GM19467 (cell line): ENCODE results near the gene WNK1.

Experiments
- ATAC-seq: cut with Tn5 transposase; IDR thresholded peaks from one replicate; pipeline ENCODE4 v1.9.1; 2021; ENCODE audit warnings: mild to moderate bottlenecking, moderate library complexity; ENCODE audit not compliant: unreplicated experiment

The WNK1 gene

DNA sequence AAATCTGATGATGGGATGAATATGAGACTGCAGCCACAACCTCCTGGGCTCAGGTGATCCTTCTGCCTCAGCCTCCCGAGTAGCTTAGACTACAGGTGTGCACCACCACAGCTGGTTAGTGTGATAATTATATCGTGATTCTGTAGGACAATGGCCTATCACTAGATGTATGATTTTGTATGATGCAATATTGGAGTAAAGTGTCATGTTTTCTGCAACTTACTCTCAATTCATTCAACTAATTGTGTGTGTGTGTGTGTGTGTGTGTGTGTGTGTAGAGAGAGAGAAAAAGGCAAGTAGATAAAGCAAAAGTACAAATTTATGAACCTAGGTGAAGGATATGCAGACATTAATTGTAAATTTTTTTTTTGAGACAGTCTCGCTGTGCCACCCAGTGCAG is 186.4 kb downstream of the WNK1 start:
- ATAC-seq, result no peak

DNA sequence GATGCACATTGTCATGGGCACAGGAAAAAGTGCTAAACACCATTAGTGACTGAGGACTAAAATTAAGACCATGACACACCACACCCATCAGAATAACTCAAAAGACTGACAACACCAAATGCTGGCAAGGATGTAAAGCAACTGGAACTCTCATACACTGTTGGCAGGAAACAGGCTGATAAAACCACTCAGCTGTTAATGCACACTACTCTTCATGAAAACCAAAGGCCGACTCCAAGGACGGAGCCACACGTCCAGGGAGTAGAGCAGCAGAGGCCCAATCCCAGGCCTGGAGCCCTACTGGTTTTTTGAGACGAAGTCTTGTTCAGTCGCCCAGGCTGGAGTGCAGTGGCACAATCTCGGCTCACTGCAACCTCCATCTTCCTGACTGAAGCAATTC is 190.7 kb downstream of the WNK1 start:
- ATAC-seq, result no peak

DNA sequence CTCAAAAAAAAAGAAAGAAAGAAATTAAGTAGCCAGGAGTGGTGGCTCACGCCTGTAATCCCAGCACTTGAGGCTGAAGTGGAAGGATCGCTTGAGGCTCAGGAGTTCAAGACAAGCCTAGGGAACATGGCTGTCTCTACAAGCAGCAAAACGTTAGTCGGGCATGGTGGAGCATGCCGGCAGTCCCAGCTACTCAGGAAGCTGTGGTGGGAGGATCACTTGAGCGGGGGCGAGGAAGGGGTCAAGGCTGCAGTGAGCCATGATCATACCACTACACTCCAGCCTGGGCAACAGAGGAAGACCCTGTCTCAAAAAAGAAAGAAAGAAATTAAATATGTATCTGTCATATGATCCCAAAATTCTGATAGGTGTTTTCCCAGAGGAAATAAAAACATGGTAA is 191.8 kb downstream of the WNK1 start:
- no peak for ATAC-seq

DNA sequence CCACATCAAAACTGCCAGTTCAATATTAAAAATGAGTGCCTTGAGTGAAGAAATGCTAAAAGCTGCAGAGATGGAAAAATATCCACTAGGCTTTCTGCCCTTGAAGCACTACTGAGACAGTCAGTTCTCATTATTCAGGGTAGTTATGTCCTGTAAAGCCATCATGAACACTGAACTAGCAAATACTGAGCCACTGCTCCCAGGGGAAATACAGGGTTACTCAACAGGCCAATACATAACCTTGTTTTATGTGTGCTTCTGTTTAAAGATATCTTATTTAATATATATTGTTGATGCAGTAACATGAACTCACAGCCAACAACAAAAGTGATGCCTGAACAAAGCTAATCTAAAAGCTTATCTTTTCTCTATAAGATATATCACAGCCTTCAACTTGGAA is 193.8 kb downstream of the WNK1 start:
- ATAC-seq, result no peak

DNA sequence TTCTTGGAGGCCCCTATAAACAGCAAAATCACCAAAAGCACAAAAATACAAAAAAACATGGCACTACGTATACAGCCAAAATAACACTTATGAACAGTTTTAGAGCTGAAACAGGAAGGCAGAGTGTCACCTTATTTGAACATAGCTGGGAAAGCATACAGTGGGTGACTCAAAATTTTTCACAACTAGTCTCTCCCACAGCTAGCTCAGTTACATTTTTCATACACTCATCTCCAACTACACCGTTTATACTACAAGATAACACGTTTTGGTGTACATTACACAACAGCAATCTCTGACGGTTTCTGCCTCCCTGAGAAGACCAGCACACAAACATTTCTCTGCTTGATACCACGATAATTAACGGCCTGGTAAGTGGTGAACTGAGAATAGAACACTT is 194.3 kb downstream of the WNK1 start:
- no peak for ATAC-seq

DNA sequence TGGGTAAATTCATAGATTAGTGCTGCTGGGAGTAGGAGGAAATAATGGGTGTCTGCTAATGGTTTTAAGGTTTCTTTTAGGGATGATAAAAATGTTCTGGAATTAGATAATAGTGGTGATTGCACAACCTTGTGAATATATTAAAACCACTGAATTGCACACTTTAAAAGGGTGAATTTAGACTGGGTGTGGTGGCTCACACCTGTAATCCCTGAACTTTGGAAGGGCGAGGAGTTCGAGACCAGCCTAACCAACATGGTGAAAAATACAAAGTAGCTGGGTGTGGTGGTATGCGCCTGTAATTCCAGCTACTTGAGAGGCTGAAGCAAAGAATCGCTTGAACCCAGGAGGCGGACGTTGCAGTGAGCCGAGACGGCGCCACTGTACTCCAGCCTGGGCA is 195.9 kb downstream of the WNK1 start:
- no peak for ATAC-seq

DNA sequence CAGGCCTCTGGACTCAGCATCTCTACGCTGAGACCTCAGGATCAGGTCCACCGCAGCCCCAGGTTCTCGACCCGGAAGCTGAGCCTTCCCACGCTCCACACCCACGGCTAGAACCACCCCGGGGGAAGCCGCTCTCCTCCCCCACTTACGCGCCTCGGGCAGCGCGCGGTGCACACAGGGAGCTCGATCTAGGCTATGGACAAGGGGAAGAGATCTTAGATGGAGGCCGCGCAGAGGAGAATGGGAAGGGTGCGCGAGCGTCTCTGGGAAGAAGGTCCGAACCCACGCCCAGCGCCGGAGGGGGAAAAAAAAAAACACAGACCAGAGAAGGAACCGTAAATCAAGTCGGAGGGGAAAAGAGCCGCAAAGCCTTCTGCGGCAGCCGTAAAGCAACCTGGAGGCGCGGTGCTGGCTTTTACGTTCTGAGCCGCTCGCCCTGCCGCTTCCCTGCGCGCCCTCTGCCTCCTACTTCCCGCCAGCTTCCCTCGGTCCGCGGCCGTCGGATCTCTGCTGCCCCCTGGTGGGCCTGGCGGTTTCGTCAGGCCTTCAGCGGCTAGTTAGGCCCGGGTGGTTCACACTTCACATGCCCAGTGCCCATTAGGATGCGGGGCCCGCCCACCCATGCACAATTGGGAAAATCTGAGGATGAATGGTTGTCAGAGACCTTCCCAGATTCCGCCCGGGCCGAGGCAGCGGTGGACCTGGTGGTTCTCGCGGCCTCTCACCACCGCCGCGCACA is 197.2 kb downstream of the WNK1 start, which contains the start of gene RAD52:
Gene RAD52 (minus strand): TSS at position 242 of the 739 bp plus-strand sequence. CDS start 16,636 bp downstream, outside the sequence.
- ATAC-seq, result peak; percentile 78

DNA sequence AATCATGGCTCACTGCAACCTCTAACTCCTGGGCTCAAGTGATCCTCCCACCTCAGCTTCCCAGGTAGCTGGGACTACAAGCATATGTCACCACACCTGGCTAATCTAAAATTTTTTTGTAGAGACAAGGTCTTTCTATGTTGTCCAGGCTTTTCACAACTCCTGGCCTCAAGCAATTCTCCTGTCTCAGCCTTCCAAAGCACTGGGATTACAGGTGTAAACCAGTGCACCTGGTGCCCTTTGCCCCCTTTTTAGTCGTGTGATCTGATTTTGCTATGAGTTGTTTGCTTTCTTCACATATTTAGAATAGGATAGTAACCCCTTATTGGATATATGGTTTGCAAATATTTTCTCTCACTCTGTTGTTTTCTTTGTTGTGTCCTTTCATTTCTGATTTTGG is 198.8 kb downstream of the WNK1 start:
- ATAC-seq, result no peak

DNA sequence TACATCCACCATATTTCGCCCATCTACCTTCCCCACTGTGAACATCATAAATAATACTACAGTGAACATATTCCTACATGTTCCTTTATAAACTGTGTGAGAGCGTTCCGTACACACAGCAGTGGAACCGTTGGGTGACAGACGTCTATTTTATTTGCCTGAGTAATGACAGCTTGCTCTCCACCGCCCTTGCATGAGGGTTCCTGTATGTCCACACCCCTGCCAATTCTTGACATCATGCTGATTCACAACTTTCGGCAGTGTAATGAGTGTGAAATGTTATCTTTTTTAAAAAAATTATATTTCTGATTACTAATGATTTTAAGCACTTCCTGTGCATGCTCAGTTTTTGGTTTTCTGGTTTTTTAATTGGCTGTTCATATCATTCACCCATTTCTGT is 201.4 kb downstream of the WNK1 start:
- no peak for ATAC-seq

DNA sequence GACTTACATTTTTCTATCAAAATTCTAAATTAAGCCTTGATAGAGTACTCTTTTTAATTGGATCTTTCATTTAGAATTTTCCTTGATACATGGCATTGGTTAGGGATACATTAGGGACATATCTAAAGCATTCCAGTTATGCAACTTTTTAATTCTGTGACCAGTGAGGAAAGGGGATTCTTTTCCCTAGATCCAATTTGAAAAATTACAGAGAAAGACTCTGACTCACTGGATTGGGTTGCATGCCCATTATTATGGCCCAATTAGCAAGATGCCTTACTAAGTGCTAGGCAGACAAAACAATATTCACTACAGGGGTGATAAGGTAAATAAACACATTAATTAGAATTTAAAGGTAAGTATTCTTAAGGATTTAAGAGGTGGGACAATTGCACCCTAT is 202.4 kb downstream of the WNK1 start:
- ATAC-seq, result no peak

DNA sequence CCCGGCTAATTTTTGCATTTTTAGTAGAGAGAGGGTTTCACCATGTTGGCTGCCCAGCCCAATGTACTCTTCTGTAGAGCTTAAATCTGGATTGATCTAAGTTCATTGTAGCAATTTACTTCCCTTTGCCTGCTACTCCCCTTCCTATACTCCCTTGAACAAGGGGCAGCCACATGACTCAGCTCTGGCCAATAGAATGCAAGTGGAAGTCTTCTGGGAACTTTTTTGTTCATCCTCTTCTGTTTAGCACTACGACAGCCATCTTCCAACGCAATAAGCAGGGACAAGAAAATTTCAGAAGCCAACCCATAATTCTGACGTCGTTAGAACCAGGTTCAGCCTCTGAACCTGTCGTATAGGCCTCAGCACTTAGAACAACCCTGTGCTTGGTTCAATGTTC is 203.6 kb downstream of the WNK1 start:
- ATAC-seq, result no peak

DNA sequence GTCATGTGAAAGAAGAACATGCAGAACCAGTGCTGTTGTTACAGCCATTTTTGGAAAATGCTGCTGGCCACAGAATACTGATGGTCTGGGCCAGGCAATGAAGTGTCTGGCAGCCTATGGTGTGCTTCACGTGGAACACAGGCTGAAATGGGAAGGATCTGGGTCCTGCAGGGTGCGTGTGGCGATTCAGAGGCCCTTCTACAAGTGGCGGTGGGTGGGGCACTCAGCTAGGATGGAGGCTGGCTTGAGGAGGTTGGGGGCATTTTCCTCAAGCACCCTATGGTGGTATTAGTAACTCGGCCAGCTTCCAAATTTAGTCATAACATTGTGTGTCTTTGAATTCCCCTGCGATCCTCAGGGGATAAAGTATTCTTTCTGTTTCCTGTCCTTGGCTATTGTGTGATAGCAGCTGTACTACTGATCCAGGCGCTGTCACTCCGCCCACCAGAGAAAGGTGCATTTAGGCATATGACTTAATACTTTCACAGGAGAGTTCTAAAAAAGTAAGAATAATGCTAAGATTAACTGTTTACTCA is 206.3 kb downstream of the WNK1 start:
- ATAC-seq, result peak; percentile 58
